Measurements from ENCODE around the gene LRBA.

GRCh38 chr4:150543042-150543441 lies 472.0 kb downstream of the LRBA start:
- TF ChIP-seq CTCF (IDR thresholded peaks at IDR 0.05; ENCODE audit: low read depth, low read length, poor library complexity, severe bottlenecking): no peak
- TF ChIP-seq EZH2phosphoT487 (IDR thresholded peaks at IDR 0.05; ENCODE audit: borderline replicate concordance, low read length): no peak
